ENCODE data around the gene ETFA.

The ETFA gene

GRCh38 chr15:76208786-76209424 is 102.4 kb downstream of the ETFA start:
- H3K4me3 Mint-ChIP-seq: no peak overlapping the region
- H3K36me3 Mint-ChIP-seq (ENCODE audit: low read depth): no peaks in the 10 kb centered on the region
- H3K9me3 Mint-ChIP-seq: no peaks in the 10 kb centered on the region
- H3K4me1 Mint-ChIP-seq (ENCODE audit: low read depth): peaks cover 2% of the 10 kb centered on the region
- no peak overlapping the region for H3K27ac Mint-ChIP-seq
- no peaks in the 10 kb centered on the region for H3K27me3 Mint-ChIP-seq (ENCODE audit: low read depth)

DNA sequence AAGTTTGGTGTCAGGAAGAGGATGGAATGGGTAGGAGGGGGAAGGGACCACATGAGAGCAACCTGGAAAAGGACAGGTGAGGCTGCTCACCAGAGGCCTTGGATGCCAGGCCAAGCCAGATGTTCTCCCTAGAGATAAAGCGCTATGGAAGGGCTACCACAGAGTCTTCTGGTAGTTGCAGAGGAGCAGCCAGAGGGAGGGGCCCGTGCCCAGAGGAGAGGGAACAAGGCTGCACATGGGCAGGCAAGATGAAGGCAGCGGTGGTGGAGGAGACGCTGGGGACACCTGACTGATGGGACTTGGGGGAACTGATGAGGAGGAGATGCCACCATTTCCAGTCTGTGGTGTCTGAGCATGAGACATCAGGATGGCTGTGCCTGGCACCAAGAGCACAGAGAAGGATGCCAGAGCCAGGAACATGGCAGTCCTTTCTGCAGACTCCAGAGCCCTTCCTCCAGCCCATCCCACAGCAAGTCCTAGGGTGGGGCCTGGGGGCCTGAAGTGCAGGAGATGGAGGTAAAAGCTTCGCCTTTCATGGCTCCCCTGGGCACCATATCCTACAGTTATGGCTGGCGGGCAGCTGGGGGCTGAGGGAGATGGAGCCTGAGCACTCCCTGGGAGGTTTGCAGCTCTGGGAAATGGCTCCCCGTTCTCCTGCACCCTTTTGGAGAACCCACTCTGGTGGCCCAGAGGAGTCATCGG is 103.0 kb downstream of the ETFA start:
- no peak overlapping the region for H3K4me3 Mint-ChIP-seq
- peaks cover 2% of the 10 kb centered on the region for H3K4me1 Mint-ChIP-seq (ENCODE audit: low read depth)
- H3K27me3 Mint-ChIP-seq (ENCODE audit: low read depth): no peaks in the 10 kb centered on the region
- H3K36me3 Mint-ChIP-seq (ENCODE audit: low read depth): no peaks in the 10 kb centered on the region
- H3K27ac Mint-ChIP-seq: no peak overlapping the region
- H3K9me3 Mint-ChIP-seq: no peaks in the 10 kb centered on the region

GRCh38 chr15:76206325-76206976 is 104.8 kb downstream of the ETFA start:
- H3K36me3 Mint-ChIP-seq (ENCODE audit: low read depth): no peaks in the 10 kb centered on the region
- no peak overlapping the region for H3K4me3 Mint-ChIP-seq
- H3K9me3 Mint-ChIP-seq: no peaks in the 10 kb centered on the region
- no peak overlapping the region for H3K27ac Mint-ChIP-seq
- no peaks in the 10 kb centered on the region for H3K27me3 Mint-ChIP-seq (ENCODE audit: low read depth)
- H3K4me1 Mint-ChIP-seq (ENCODE audit: low read depth): peaks cover 2% of the 10 kb centered on the region

DNA sequence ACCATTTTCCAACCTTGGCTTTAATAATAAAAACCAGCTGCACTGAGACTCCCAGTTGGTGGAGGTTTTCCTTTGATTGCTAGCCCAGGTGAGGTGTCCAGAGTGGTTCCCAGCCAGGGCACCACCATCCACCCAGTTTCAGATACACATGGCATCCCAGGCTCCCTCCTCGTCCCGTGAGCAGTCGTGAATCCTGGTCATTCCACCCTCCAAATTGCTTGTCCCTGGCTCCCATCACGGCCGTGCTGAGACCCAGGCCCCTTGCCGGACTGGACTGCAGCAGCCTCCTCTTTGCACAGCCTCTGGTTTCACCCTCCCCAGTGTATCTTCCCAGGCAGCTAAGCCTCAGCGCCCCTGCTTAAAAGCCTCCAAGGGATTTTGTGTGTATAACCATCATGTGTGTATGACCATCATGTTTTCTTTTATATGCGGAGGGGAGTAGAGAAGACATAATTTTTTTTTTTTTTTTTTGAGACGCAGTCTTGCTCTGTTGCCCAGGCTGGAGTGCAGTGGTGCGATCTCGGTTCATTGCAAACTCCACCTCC is 106.3 kb downstream of the ETFA start:
- Mint-ChIP-seq H3K27ac (no peak overlapping the region), H3K9me3 (no peaks in the 10 kb centered on the region), H3K27me3 (ENCODE audit: low read depth) (no peaks in the 10 kb centered on the region), H3K4me1 (ENCODE audit: low read depth) (peaks cover 2% of the 10 kb centered on the region), H3K4me3 (no peak overlapping the region), H3K36me3 (ENCODE audit: low read depth) (no peaks in the 10 kb centered on the region)

GRCh38 chr15:76204109-76204845 is 107.0 kb downstream of the ETFA start:
- H3K4me1 Mint-ChIP-seq (ENCODE audit: low read depth): peaks cover 2% of the 10 kb centered on the region
- no peaks in the 10 kb centered on the region for H3K36me3 Mint-ChIP-seq (ENCODE audit: low read depth)
- no peak overlapping the region for H3K27ac Mint-ChIP-seq
- H3K4me3 Mint-ChIP-seq: no peak overlapping the region
- no peaks in the 10 kb centered on the region for H3K9me3 Mint-ChIP-seq
- no peaks in the 10 kb centered on the region for H3K27me3 Mint-ChIP-seq (ENCODE audit: low read depth)

GRCh38 chr15:76203346-76204108 is 107.7 kb downstream of the ETFA start:
- Mint-ChIP-seq H3K9me3 (no peaks in the 10 kb centered on the region), H3K27me3 (ENCODE audit: low read depth) (no peaks in the 10 kb centered on the region), H3K36me3 (ENCODE audit: low read depth) (no peaks in the 10 kb centered on the region), H3K4me1 (ENCODE audit: low read depth) (no peaks in the 10 kb centered on the region), H3K4me3 (no peak overlapping the region), H3K27ac (no peak overlapping the region)

DNA sequence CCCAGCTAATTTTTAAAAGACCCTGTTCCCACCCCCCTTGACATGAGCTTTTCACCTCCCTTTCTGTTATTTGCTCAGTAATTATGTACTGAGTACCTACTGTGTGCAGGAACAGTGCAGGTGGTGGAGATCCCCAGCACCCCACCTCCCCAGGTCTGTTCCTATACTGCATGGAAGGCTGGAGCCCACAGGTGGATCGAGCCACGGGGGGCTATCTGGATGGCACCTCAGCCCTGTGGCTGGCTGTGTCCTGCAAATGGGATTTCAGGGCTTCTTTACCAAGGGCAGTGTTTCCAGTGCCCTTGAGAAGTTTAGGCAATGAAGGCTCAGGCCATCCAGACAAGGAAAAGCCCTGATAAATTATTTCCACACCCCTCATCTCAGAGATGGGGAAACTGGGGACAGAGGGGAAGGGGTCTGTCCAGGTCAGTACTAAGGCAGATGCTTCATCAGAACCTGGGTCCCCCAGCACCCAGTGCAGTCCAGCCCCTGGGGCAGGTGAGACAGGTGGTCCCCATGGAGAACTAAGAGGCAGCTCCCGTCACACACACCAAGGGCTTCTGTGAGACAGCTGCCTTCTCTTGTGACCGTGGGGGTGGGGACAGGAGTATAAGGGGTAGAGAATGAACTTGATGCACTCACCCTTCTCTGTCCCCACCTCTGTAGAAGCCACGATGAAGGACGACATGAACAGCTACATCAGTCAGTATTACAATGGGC is 109.6 kb downstream of the ETFA start:
- Mint-ChIP-seq H3K27me3 (ENCODE audit: low read depth) (no peaks in the 10 kb centered on the region), H3K27ac (no peak overlapping the region), H3K4me1 (ENCODE audit: low read depth) (no peaks in the 10 kb centered on the region), H3K36me3 (ENCODE audit: low read depth) (no peaks in the 10 kb centered on the region), H3K9me3 (no peaks in the 10 kb centered on the region), H3K4me3 (no peak overlapping the region)

- Mint-ChIP-seq H3K27ac (no peak overlapping the region), H3K36me3 (ENCODE audit: low read depth) (no peaks in the 10 kb centered on the region), H3K27me3 (ENCODE audit: low read depth) (no peaks in the 10 kb centered on the region), H3K4me1 (ENCODE audit: low read depth) (no peaks in the 10 kb centered on the region), H3K4me3 (no peak overlapping the region), H3K9me3 (no peaks in the 10 kb centered on the region)
These were observed 110.6 kb downstream of the ETFA start for GRCh38 chr15:76200641-76201105.

DNA sequence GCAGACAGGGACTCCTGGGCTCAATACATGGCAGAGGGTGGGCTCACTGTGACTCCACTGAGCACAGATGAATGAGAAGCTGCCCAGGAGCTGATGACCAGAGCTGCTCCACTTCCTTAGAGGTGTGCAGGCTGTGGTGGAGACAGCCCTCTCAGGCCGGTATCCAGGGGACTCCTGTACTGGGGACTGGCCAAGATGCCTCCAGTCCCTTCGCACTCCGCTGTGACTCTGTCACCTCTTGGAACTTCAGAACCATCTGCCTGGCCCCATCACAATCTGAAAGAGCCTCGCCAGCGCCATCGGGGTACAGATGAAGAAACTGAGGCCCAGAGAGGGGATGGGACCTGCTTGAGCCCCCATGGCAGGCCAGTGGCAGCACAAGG is 111.2 kb downstream of the ETFA start:
- Mint-ChIP-seq H3K9me3 (no peaks in the 10 kb centered on the region), H3K27me3 (ENCODE audit: low read depth) (no peaks in the 10 kb centered on the region), H3K36me3 (ENCODE audit: low read depth) (no peaks in the 10 kb centered on the region), H3K4me3 (no peak overlapping the region), H3K4me1 (ENCODE audit: low read depth) (no peaks in the 10 kb centered on the region), H3K27ac (no peak overlapping the region)

- H3K27ac Mint-ChIP-seq: no peak overlapping the region
These were observed 111.9 kb downstream of the ETFA start for GRCh38 chr15:76199106-76200082.

DNA sequence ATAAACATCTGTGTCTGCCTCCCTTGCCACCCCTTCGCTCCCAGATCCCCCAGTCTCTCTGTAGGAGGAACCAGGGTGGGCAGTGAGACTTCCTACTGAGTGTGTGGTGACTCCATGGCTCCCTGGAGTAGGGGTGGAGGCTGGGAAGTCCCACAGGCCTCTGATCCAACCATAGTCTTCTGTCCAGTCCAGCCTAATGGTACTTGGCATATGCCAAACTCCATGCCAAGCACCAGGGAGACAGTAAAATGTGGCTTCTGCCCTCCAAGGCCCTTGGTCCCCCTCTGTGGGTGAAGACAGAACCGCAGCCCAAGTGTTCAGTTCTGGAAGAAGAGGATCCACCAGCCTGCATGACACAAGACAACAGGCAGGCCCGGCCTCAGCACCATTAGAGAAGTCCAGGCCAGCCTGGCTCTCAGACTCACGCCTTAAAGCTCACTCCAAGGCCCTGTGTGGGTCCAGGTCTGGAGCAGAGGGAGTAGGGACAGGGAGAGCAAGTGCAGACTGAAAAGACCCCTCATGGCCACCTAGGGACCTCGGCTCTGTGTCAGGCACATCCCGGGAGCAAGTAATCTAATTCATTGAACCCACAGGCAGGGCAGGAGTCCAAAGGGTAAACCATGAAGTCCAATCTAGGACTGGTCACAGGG is 112.7 kb downstream of the ETFA start:
- Mint-ChIP-seq H3K9me3 (no peaks in the 10 kb centered on the region), H3K27me3 (ENCODE audit: low read depth) (no peaks in the 10 kb centered on the region), H3K4me3 (no peak overlapping the region), H3K4me1 (ENCODE audit: low read depth) (no peaks in the 10 kb centered on the region), H3K27ac (no peak overlapping the region), H3K36me3 (ENCODE audit: low read depth) (no peaks in the 10 kb centered on the region)

More at GRCh38 chr15:76199106-76200082, 111.9 kb downstream of the ETFA start:
- Mint-ChIP-seq H3K9me3 (no peaks in the 10 kb centered on the region), H3K36me3 (ENCODE audit: low read depth) (no peaks in the 10 kb centered on the region), H3K27me3 (ENCODE audit: low read depth) (no peaks in the 10 kb centered on the region), H3K4me1 (ENCODE audit: low read depth) (no peaks in the 10 kb centered on the region), H3K4me3 (no peak overlapping the region)

- no peak overlapping the region for H3K27ac Mint-ChIP-seq
- no peaks in the 10 kb centered on the region for H3K36me3 Mint-ChIP-seq (ENCODE audit: low read depth)
- H3K4me1 Mint-ChIP-seq (ENCODE audit: low read depth): no peaks in the 10 kb centered on the region
- H3K4me3 Mint-ChIP-seq: no peak overlapping the region
- H3K27me3 Mint-ChIP-seq (ENCODE audit: low read depth): no peaks in the 10 kb centered on the region
- H3K9me3 Mint-ChIP-seq: no peaks in the 10 kb centered on the region
These were observed 113.4 kb downstream of the ETFA start for GRCh38 chr15:76197703-76198455.

All from T-helper 1 cell treated with Interleukin-12 subunit alpha and Interleukin-12 subunit beta and Interleukin-4 antibody, amounts not matched to agents 30 μg/mL and 1 μg/mL, for 36 hours (primary cell).